ENCODE measurements around the gene RBFOX2.

RBFOX2 gene

GRCh38 chr22:35781898-35782297 is 246.7 kb downstream of the RBFOX2 start:
- TF ChIP-seq TAF1 (IDR thresholded peaks at IDR 0.05; ENCODE audit: borderline replicate concordance, insufficient read depth, low read length) (no peak), POLR2AphosphoS5 (IDR thresholded peaks at IDR 0.05; ENCODE audit: low read depth, low read length) (no peak), SIN3A (IDR thresholded peaks at IDR 0.05; ENCODE audit: borderline replicate concordance, insufficient read depth, low read length) (no peak), FOXP2 (optimal IDR thresholded peaks at IDR 0.05; ENCODE audit: borderline replicate concordance, extremely low read depth, extremely low read length, insufficient read depth) (no peak), REST (IDR thresholded peaks at IDR 0.05; ENCODE audit: insufficient read depth in 1 of 2, low read depth in 2 of 2, low read length in 2 of 2) (no peak)

- no peak for TF ChIP-seq REST (IDR thresholded peaks at IDR 0.05; ENCODE audit: insufficient read depth in 1 of 2, low read depth in 2 of 2, low read length in 2 of 2)
- TF ChIP-seq TAF1 (IDR thresholded peaks at IDR 0.05; ENCODE audit: borderline replicate concordance, insufficient read depth, low read length) = no peak
- no peak for TF ChIP-seq SIN3A (IDR thresholded peaks at IDR 0.05; ENCODE audit: borderline replicate concordance, insufficient read depth, low read length)
- TF ChIP-seq FOXP2 (optimal IDR thresholded peaks at IDR 0.05; ENCODE audit: borderline replicate concordance, extremely low read depth, extremely low read length, insufficient read depth) = no peak
- TF ChIP-seq POLR2AphosphoS5 (IDR thresholded peaks at IDR 0.05; ENCODE audit: low read depth, low read length) = no peak
These were observed 251.2 kb downstream of the RBFOX2 start for GRCh38 chr22:35777335-35777975.

GRCh38 chr22:35775339-35775738 is 253.3 kb downstream of the RBFOX2 start:
- TF ChIP-seq FOXP2 (optimal IDR thresholded peaks at IDR 0.05; ENCODE audit: borderline replicate concordance, extremely low read depth, extremely low read length, insufficient read depth) (no peak), SIN3A (IDR thresholded peaks at IDR 0.05; ENCODE audit: borderline replicate concordance, insufficient read depth, low read length) (no peak), TAF1 (IDR thresholded peaks at IDR 0.05; ENCODE audit: borderline replicate concordance, insufficient read depth, low read length) (no peak), POLR2AphosphoS5 (IDR thresholded peaks at IDR 0.05; ENCODE audit: low read depth, low read length) (no peak), REST (IDR thresholded peaks at IDR 0.05; ENCODE audit: insufficient read depth in 1 of 2, low read depth in 2 of 2, low read length in 2 of 2) (no peak)

GRCh38 chr22:35769974-35770373 is 258.6 kb downstream of the RBFOX2 start:
- TF ChIP-seq REST (IDR thresholded peaks at IDR 0.05; ENCODE audit: insufficient read depth in 1 of 2, low read depth in 2 of 2, low read length in 2 of 2) (no peak), SIN3A (IDR thresholded peaks at IDR 0.05; ENCODE audit: borderline replicate concordance, insufficient read depth, low read length) (no peak)
